ENCODE data around the gene MACC1.

DNA sequence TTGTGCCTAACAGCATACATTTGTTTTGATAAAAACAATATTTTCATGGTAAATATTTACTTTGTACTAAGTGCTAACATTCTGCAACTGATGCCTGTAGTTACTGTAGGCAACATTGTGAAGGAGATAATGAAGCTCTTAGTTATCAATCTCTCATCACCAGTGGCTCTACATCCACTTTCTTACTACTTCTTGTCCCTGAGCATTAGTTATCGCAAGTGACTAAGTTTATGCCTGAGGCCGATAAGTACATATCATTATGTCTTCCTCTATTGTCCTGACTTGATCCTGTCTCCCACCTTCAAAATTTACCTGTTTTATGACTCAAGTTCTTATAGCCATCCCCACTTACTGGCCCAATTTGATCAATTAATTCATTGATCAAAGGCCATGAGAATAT is 63.6 kb downstream of the MACC1 start:
- TF ChIP-seq FOXA1 (IDR thresholded peaks at IDR 0.05) (no peak), EGR1 (IDR thresholded peaks at IDR 0.05; ENCODE audit: low read depth in 2 of 2) (no peak), HNF4A (conservative IDR thresholded peaks at IDR 0.05) (no peak), TAF1 (conservative IDR thresholded peaks at IDR 0.05) (no peak), YY1 (IDR thresholded peaks at IDR 0.05) (no peak), NR2F2 (IDR thresholded peaks at IDR 0.05) (no peak)
- TF ChIP-seq, protein P1, sequence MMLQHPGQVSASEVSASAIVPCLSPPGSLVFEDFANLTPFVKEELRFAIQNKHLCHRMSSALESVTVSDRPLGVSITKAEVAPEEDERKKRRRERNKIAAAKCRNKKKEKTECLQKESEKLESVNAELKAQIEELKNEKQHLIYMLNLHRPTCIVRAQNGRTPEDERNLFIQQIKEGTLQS (IDR thresholded peaks at IDR 0.05), result no peak
- TF ChIP-seq, protein P2, sequence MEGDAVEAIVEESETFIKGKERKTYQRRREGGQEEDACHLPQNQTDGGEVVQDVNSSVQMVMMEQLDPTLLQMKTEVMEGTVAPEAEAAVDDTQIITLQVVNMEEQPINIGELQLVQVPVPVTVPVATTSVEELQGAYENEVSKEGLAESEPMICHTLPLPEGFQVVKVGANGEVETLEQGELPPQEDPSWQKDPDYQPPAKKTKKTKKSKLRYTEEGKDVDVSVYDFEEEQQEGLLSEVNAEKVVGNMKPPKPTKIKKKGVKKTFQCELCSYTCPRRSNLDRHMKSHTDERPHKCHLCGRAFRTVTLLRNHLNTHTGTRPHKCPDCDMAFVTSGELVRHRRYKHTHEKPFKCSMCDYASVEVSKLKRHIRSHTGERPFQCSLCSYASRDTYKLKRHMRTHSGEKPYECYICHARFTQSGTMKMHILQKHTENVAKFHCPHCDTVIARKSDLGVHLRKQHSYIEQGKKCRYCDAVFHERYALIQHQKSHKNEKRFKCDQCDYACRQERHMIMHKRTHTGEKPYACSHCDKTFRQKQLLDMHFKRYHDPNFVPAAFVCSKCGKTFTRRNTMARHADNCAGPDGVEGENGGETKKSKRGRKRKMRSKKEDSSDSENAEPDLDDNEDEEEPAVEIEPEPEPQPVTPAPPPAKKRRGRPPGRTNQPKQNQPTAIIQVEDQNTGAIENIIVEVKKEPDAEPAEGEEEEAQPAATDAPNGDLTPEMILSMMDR (IDR thresholded peaks at IDR 0.05; ENCODE audit: low read depth, low read length, missing input control), result no peak
- TF ChIP-seq, protein P3, sequence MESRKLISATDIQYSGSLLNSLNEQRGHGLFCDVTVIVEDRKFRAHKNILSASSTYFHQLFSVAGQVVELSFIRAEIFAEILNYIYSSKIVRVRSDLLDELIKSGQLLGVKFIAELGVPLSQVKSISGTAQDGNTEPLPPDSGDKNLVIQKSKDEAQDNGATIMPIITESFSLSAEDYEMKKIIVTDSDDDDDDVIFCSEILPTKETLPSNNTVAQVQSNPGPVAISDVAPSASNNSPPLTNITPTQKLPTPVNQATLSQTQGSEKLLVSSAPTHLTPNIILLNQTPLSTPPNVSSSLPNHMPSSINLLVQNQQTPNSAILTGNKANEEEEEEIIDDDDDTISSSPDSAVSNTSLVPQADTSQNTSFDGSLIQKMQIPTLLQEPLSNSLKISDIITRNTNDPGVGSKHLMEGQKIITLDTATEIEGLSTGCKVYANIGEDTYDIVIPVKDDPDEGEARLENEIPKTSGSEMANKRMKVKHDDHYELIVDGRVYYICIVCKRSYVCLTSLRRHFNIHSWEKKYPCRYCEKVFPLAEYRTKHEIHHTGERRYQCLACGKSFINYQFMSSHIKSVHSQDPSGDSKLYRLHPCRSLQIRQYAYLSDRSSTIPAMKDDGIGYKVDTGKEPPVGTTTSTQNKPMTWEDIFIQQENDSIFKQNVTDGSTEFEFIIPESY (IDR thresholded peaks at IDR 0.05), result no peak
- TF ChIP-seq, protein P4, sequence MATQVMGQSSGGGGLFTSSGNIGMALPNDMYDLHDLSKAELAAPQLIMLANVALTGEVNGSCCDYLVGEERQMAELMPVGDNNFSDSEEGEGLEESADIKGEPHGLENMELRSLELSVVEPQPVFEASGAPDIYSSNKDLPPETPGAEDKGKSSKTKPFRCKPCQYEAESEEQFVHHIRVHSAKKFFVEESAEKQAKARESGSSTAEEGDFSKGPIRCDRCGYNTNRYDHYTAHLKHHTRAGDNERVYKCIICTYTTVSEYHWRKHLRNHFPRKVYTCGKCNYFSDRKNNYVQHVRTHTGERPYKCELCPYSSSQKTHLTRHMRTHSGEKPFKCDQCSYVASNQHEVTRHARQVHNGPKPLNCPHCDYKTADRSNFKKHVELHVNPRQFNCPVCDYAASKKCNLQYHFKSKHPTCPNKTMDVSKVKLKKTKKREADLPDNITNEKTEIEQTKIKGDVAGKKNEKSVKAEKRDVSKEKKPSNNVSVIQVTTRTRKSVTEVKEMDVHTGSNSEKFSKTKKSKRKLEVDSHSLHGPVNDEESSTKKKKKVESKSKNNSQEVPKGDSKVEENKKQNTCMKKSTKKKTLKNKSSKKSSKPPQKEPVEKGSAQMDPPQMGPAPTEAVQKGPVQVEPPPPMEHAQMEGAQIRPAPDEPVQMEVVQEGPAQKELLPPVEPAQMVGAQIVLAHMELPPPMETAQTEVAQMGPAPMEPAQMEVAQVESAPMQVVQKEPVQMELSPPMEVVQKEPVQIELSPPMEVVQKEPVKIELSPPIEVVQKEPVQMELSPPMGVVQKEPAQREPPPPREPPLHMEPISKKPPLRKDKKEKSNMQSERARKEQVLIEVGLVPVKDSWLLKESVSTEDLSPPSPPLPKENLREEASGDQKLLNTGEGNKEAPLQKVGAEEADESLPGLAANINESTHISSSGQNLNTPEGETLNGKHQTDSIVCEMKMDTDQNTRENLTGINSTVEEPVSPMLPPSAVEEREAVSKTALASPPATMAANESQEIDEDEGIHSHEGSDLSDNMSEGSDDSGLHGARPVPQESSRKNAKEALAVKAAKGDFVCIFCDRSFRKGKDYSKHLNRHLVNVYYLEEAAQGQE (IDR thresholded peaks at IDR 0.05), result no peak

Data from liver (tissue), 3 donors.